GM18870 (cell line): ENCODE data around the gene CERS5.
"Not testable (repeated sequence)": the region's sequence is repeated elsewhere in the genome, so short reads cannot be mapped to it uniquely, and the experiment has no call there.

ENCODE experiments used
- ATAC-seq: cut with Tn5 transposase; IDR thresholded peaks from one replicate; pipeline ENCODE4 v1.9.1; 2021; ENCODE audit warnings: moderate library complexity; ENCODE audit not compliant: unreplicated experiment

CERS5 gene

GRCh38 chr12:50104417-50105366 lies 62.5 kb downstream of the CERS5 start:
- no peak for ATAC-seq

GRCh38 chr12:50103767-50104321 lies 63.3 kb downstream of the CERS5 start, which contains the start of gene GPD1:
Gene GPD1 (plus strand): TSS chr12:50104008. CDS start chr12:50104051, 43 bp downstream.
- ATAC-seq = no peak

- no peak for ATAC-seq
Measured at GRCh38 chr12:50103351-50103750, 63.8 kb downstream of the CERS5 start.

- ATAC-seq = no peak
Measured at GRCh38 chr12:50102646-50103309, 64.4 kb downstream of the CERS5 start.

- ATAC-seq = no peak
Measured at GRCh38 chr12:50102131-50102531, 65.0 kb downstream of the CERS5 start.

- no peak for ATAC-seq
Measured at GRCh38 chr12:50101663-50102062, 65.5 kb downstream of the CERS5 start.

- no peak for ATAC-seq
Measured at GRCh38 chr12:50100561-50100960, 66.6 kb downstream of the CERS5 start.

- no peak for ATAC-seq
Measured at GRCh38 chr12:50099302-50100008, 67.7 kb downstream of the CERS5 start.

- ATAC-seq = no peak
Measured at GRCh38 chr12:50097952-50098351, 69.2 kb downstream of the CERS5 start.

- no peak for ATAC-seq
Measured at GRCh38 chr12:50090391-50090790, 76.8 kb downstream of the CERS5 start.

- ATAC-seq = no peak
Measured at GRCh38 chr12:50089730-50090129, 77.4 kb downstream of the CERS5 start.

- ATAC-seq = no peak
Measured at GRCh38 chr12:50088577-50089335, 78.4 kb downstream of the CERS5 start.

- ATAC-seq = no peak
Measured at GRCh38 chr12:50087995-50088394, 79.2 kb downstream of the CERS5 start.

- ATAC-seq = no peak
Measured at GRCh38 chr12:50087151-50087550, 80.0 kb downstream of the CERS5 start.

GRCh38 chr12:50086148-50086547 lies 81.0 kb downstream of the CERS5 start:
- no peak for ATAC-seq

- no peak for ATAC-seq
Measured at GRCh38 chr12:50085615-50086072, 81.5 kb downstream of the CERS5 start.

GRCh38 chr12:50084775-50085614 lies 82.2 kb downstream of the CERS5 start, which contains the start of gene SMARCD1:
Gene SMARCD1 (plus strand): TSS chr12:50085342. CDS start chr12:50085370, 28 bp downstream.
- ATAC-seq = peak; percentile 69

GRCh38 chr12:50084409-50084774 lies 82.8 kb downstream of the CERS5 start:
- ATAC-seq = not testable (repeated sequence)

GRCh38 chr12:50083301-50083700 lies 83.9 kb downstream of the CERS5 start:
- ATAC-seq = no peak
